ENCODE data around the gene ISLR. TPM values are rescaled to one million over a fixed set of nuclear protein-coding genes. Genes with fewer than 3 reads are reported as not detected.

Gene ISLR
- polyA plus RNA-seq, 1 donor from 2014 or later, result not detected

- H3K9me3 ChIP-seq (ENCODE audit: low read length), result no peaks in the 10 kb centered on the region
- H3K4me3 ChIP-seq (ENCODE audit: low read length), result peak within 1 kb of the TSS; percentile 27
- H3K27me3 ChIP-seq (ENCODE audit: insufficient read depth, low read depth, low read length), result no peaks in the 10 kb centered on the region
- peak within 1 kb of the TSS; percentile 42 for H3K9ac ChIP-seq (ENCODE audit: low read length)
- H2AFZ ChIP-seq (ENCODE audit: low read depth, low read length), result no peak within 1 kb of the TSS
- no peaks in the 10 kb centered on the region for H3K9me2 ChIP-seq (ENCODE audit: insufficient read depth, low read length)
- no peak within 1 kb of the TSS for H3K4me2 ChIP-seq (ENCODE audit: low read length)
- peak within 1 kb of the TSS; percentile 26 for H3K27ac ChIP-seq (ENCODE audit: low read length)
- no peaks in the 10 kb centered on the region for H3K79me2 ChIP-seq (replicated peaks; ENCODE audit: insufficient read depth, low read length)
- H3F3A ChIP-seq (ENCODE audit: insufficient read depth, low read length, poor library complexity, severe bottlenecking), result no peaks in the 10 kb centered on the region
- TF ChIP-seq TAF1 (IDR thresholded peaks at IDR 0.05; ENCODE audit: low read depth) (no peak), EP300 (conservative IDR thresholded peaks at IDR 0.05; ENCODE audit: poor library complexity, severe bottlenecking) (no peak), REST (IDR thresholded peaks at IDR 0.05; ENCODE audit: borderline replicate concordance) (no peak), CTCF (IDR thresholded peaks at IDR 0.05; ENCODE audit: poor library complexity, severe bottlenecking) (peak; percentile 52), EZH2 (IDR thresholded peaks at IDR 0.05; ENCODE audit: borderline replicate concordance, insufficient read depth, low read length, poor library complexity, severe bottlenecking) (no peak), RAD21 (conservative IDR thresholded peaks at IDR 0.05) (peak; percentile 33), MXI1 (conservative IDR thresholded peaks at IDR 0.05; ENCODE audit: poor library complexity, severe bottlenecking) (no peak)
- no peaks in the 10 kb centered on the region for H4K20me1 ChIP-seq (ENCODE audit: insufficient read depth)
- no peaks in the 10 kb centered on the region for H3K36me3 ChIP-seq (ENCODE audit: insufficient read depth, low read length)
These were observed 29.2 kb downstream of the ISLR start, which contains the start of gene STRA6 for GRCh38 chr15:74202452-74203401. Gene STRA6 (minus strand): TSS chr15:74202787. CDS start chr15:74202267, 520 bp downstream.

GRCh38 chr15:74203914-74204431, 30.5 kb downstream of the ISLR start:
- TF ChIP-seq REST (IDR thresholded peaks at IDR 0.05; ENCODE audit: borderline replicate concordance), result no peak
- no peak for TF ChIP-seq TAF1 (IDR thresholded peaks at IDR 0.05; ENCODE audit: low read depth)
- TF ChIP-seq MXI1 (conservative IDR thresholded peaks at IDR 0.05; ENCODE audit: poor library complexity, severe bottlenecking), result no peak
- no peak for TF ChIP-seq RAD21 (conservative IDR thresholded peaks at IDR 0.05)
- no peak for TF ChIP-seq EZH2 (IDR thresholded peaks at IDR 0.05; ENCODE audit: borderline replicate concordance, insufficient read depth, low read length, poor library complexity, severe bottlenecking)
- Histone ChIP-seq H3K79me2 (replicated peaks; ENCODE audit: insufficient read depth, low read length) (no peaks in the 10 kb centered on the region), H2AFZ (ENCODE audit: low read depth, low read length) (no peak overlapping the region), H3K27ac (ENCODE audit: low read length) (no peak overlapping the region), H3K9me2 (ENCODE audit: insufficient read depth, low read length) (no peaks in the 10 kb centered on the region), H4K20me1 (ENCODE audit: insufficient read depth) (no peaks in the 10 kb centered on the region), H3K4me3 (ENCODE audit: low read length) (no peak overlapping the region), H3F3A (ENCODE audit: insufficient read depth, low read length, poor library complexity, severe bottlenecking) (no peaks in the 10 kb centered on the region), H3K4me2 (ENCODE audit: low read length) (no peak overlapping the region), H3K9ac (ENCODE audit: low read length) (no peak overlapping the region), H3K27me3 (ENCODE audit: insufficient read depth, low read depth, low read length) (no peaks in the 10 kb centered on the region), H3K36me3 (ENCODE audit: insufficient read depth, low read length) (no peaks in the 10 kb centered on the region), H3K9me3 (ENCODE audit: low read length) (no peaks in the 10 kb centered on the region)

All from neural cell (in vitro differentiated cells).